ENCODE results near the gene TLNRD1. TPM values are rescaled to one million over a fixed set of nuclear protein-coding genes. Genes with fewer than 3 reads are reported as not detected.

The TLNRD1 gene
- total RNA-seq, 1 donor from 2014 or later: 20.8 TPM

DNA sequence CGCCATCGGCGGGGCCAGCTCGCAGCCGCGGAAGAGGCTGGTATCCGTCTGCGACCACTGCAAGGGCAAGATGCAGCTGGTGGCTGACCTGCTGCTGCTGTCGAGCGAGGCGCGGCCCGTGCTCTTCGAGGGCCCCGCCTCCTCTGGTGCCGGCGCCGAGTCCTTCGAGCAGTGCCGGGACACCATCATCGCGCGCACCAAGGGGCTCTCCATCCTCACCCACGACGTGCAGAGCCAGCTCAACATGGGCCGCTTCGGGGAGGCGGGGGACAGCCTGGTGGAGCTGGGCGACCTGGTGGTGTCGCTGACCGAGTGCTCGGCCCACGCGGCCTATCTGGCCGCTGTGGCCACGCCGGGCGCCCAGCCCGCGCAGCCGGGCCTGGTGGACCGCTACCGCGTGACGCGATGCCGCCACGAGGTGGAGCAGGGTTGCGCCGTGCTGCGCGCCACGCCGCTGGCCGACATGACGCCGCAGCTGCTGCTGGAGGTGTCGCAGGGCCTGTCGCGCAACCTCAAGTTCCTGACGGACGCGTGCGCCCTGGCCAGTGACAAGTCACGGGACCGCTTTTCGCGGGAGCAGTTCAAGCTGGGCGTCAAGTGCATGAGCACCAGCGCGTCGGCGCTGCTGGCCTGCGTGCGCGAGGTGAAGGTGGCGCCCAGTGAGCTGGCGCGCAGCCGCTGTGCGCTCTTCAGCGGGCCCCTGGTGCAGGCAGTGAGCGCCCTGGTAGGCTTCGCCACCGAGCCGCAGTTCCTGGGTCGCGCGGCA, 1.8 kb downstream of the TLNRD1 start:
- DNase-seq: peak; percentile 69

DNA sequence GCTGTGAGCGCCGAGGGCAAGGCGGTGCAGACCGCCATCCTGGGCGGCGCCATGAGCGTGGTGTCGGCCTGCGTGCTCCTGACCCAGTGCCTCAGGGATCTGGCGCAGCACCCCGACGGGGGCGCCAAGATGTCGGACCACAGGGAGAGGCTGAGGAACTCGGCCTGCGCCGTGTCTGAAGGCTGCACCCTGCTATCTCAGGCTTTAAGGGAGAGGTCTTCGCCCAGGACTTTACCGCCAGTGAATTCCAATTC, 2.3 kb downstream of the TLNRD1 start:
- no peak for DNase-seq

DNA sequence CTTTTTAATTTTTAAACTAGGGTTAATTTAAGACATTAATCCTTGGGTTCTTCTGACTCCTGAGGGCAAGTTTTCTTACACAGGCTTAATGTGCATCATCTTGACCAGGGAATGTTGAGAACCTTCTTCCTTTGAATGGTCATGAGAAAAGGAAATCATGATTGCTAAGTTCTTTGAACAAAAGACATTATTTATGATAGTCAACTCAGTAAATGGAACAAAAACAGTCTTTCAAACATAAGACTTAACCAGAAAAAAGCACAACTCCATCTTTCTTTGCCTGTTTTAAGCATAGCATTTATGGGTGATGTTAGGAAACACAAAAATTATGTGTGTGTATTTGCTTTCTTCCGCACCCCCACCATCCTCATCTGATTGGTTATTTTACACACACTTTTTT, 5.4 kb downstream of the TLNRD1 start:
- no peak for DNase-seq

DNA sequence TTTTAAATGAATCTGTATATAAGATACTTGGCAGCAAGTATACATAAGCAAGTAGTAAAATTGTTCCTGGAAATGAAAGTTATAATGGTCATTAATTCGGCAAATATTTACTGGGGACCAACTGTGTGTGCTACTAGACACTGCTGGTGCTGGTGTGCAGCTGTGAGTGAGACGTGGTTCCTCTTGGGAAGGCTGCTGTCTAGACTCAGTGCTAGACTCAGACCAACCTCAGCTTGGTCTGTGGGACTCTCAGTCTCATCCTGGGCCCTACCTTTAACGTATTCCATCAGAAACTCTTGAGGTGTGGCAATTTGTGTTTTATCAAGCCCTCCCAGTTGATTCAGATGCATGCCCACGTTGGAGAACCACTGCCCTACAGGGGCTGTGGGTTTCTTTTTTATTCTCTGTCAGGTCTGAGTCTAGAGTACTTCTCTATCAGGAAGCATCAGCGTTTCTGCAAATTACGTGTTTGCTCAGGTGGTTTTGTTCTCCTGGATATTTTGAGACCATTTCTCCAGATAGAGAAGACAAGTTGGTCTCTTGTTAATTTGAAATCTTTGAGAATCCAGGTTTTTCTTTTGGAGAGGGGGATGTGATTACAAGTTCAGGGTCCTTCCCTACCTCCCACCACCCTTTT, 6.8 kb downstream of the TLNRD1 start:
- DNase-seq: no peak

DNA sequence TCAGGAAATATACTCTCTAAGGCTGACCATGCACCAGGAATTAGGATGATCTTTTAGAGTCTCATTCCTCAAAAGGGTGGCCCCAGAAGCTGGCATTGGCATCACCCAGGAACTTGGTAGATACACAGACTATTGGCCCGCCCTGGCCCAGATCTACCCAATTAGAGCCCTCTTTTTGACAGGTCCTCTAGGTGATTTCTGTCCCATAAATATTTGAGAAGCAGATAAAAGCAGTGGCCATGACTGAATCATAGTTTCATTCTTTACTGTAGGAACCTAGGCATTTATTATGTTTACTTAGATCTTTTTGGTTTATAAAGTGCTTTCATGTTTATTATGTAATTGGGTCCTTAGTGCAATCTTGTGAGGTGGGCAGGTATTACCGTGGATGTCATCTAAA, 7.6 kb downstream of the TLNRD1 start:
- DNase-seq: no peak

DNA sequence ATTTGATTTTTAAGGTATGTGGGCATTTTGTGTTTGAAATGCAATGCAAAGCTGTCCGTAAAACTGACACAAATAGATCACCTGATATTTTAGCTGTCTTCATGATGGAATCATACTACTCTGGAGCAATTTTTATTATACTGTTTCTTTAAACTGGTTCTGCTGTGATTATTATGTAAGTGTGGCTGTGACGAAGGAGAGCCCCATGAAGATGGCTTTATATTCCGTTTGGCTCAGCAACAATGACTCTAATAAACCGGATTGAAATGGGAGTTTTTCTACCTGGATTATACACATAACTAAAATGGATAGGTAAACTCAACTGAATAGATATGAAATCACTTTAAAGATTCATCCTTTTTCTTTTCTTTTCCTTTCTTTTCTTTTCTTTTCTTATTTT, 9.4 kb downstream of the TLNRD1 start:
- DNase-seq: no peak

DNA sequence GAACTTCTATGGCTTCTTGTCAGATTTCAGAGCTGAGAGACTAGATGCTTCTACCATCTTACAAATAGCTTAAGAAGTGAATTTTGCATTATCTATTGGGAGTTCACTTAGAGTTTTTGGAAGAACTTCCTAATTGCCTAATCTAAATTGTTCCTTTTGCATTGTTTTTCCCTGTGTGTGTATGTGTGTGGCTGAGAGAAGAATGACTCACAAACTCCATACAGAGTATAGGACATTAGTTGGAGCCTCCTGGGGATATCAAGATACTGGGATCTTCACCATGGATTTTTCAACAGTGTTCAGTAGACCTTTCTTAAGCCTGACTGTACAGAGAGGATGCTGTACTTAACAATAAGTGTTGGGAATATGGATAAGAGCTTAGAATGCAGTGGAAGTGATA, 10.9 kb downstream of the TLNRD1 start:
- DNase-seq: peak; percentile 27

DNA sequence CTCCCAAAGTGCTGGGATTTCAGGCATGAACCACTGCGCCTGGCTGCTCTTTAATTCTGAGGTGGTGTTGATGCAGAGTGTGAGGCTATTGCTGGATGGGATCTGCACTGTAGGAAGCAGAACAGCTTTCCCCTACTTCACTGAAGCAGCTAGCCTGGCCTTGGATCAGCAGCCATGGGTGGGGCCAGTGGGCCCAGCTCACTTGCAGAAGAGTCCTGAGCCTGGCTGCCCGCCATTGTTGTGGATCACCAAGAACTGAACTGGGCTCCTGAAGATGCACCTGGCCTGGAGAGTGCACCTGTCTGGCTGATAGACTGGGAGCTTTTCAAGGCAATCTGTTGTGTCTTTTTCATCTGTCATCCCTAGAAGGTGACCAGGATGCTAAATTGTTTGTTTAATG, 11.9 kb downstream of the TLNRD1 start:
- DNase-seq: no peak

DNA sequence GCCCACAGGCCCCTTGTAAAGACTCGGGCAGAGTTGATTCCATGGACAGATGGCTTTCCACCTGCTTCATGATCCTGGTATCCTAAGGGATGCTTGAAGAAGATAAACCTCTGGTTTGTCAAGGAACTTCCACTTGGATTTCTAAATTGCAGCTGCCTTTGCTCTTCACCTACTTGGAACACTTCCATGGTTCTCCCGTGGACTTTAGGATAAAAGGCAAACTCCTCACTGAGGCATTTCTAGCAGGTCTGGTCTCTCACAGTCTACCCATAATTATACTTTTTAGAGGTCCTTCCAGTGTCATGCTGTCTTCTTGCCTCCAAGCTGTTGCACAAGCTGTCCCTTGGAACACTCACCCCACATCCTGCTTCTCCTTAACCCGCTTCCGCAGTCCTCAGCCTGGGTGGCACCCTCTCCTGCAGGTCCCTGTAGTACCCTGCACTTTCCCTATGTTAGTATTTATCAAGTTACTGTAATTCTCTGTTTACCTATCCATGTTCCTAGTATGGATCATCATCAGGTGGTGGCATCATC, 12.7 kb downstream of the TLNRD1 start:
- no peak for DNase-seq

DNA sequence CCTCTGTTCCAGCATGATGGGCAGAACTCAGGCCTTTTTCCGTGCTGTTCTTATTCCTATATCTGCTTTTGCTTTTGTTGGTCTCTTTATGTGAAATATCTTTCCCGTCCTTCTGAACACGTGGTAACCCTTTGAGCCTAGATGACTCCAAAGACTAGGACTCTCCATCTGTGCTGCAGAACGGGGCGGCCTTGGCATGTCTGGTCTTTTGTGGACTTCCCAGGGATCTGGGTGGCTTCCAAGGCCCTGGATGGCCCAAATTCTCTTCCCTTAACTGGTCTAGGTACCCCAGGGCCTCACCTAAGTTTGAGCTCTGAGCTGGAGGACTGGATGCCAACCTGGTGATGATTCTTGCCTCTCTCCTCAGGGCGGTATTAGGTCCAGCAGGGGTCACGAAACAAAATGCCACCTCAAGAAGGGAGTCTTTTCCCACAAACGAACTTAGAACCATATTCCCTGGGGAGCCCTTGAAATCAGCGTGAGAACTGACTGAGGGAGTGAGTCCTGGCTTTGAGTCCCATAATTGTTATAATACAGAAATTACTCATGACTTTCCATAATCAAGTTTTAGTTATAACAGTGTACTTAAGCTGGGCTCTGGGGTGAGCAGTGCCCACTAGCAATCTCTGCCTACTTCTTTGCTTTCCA, 13.8 kb downstream of the TLNRD1 start:
- no peak for DNase-seq

DNA sequence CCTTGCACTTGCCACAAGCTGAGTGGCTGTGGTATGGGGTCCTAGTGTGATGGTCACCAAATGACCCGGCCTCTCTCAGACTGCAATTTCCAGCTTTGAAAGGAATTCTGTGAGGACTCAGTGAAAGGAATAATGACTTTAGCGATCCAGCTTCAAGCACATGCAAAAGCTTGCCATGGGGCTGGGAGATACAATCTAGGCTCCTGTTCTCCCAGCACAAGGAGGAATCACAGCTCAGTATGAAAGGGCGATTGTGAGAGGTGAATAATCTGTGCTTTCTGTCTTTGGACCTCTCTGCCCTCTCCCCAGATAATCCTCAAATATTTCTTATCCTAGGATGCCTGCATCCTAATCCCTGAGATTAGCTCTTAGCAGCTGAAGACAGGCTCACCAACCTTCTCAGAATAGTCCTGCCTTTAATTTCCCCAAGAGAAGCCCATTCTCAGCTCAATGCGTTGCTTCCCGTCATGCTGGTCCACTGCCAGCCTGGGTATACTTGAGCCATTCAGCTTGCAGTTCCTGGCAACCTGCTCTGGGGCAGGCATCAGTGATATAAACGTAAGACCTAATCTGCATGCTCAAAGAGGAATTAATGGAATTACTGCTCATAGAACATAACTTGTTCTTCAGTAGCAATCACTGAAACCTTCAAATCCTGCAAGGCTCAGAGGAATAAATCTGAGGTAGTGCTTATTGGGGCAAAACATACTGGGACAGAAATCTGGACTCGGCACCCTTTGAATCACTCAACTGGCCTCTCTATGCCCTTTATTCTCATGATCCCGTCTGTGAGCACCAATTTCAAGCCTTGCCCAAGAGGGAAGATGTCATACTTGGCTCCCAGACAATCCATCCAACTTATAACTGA, 15.1 kb downstream of the TLNRD1 start:
- DNase-seq: no peak

DNA sequence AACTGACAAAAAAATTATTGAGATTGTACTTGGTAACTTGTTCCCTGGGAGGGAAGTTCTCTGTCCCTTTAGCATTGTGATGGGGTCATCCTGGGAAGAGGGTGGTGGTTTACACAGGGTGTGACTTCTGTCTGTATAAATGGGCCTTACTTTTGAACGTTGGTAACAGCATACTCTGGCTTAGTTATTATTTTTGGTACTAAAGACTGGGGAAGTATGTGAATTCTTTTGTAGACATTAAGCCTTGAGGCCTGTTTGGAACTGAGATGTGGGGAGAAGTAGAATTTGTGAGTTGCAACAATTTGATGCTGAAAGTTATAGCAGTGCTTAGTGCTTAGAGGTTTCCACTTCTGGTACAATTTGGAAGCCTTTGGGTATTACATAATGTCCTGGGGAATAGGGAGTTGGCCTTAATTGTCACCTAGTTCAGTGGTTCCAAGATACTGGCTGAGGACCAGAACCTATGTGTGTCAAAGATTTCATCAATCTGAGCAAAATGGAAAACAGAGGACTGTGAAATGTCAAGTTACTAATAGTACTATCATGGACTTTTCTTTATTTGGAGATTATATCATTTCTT, 15.9 kb downstream of the TLNRD1 start:
- DNase-seq: no peak

DNA sequence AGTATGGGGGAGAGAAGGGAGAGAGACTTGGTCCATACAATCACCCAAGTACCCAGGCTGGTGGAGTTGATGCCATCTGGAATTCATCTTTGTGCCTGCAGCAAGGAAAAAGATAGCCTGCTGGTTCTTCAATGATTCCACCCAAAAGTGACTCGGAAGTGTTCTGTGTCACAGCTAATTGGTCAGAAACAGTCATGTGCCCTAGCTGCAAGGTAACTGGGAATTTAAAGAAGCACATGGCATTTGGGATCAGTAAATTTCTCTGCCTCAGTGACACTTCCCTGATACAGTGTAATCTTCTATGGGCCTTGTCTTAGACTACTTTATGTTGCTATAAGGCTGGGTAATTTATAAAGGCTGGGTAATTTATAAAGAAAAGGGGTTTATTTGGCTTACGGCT, 17.5 kb downstream of the TLNRD1 start:
- DNase-seq: no peak

DNA sequence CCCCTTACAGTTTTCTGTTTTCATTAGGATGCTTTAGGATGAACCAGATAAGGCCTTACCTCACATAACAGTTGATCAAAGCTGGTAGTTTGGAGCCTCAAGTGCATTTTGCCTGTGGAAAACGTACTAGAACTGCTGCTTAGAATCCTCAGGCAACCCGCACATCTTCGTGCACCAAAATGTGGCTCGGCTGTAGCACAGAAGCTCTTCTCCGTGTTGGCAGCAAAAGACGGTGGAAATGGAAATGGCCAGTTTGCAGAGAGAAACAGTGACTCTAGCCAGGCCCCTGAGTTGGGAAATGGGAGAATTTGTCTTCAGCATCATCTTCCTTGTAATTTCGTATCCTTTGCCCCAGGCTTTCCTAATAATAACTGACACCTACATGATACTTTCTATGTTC, 20.6 kb downstream of the TLNRD1 start:
- no peak for DNase-seq

DNA sequence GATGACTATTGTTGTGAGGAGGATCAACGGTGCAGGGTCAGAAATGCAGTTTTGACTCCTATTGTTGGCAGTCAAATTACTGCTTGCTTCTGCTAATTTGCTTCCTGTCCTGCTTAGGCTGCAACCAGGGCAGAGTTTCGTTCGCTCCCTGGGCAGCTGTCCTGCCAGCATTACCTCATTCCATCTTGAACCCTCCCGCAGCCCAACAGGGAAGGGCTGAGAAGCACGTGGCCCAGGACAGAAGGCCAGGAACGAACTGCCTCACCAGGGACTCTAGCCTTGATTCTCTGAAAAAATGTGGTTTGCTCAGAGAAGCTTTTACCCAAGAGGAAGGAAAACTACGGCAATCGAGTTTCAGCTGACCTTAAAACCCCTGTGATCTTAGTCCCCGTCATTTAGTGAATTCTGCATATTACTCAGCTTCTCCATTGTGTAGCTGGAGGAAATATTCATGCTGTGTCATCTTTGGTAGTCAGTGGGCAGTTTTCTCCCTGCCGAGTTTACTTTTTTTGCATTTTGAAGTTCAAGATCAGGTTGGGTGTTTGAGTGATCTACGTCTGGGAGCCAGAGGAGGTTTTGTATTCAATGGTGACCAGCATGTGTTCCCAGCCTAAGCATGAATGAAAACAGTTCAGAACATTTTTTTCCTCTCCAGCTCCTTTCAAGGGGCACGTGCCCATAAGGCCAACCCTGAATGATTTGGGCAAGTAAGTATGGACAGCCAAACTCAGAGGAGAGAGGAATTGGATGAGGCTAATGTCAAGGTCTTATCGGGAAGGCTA, 23.0 kb downstream of the TLNRD1 start:
- DNase-seq: peak; percentile 93

DNA sequence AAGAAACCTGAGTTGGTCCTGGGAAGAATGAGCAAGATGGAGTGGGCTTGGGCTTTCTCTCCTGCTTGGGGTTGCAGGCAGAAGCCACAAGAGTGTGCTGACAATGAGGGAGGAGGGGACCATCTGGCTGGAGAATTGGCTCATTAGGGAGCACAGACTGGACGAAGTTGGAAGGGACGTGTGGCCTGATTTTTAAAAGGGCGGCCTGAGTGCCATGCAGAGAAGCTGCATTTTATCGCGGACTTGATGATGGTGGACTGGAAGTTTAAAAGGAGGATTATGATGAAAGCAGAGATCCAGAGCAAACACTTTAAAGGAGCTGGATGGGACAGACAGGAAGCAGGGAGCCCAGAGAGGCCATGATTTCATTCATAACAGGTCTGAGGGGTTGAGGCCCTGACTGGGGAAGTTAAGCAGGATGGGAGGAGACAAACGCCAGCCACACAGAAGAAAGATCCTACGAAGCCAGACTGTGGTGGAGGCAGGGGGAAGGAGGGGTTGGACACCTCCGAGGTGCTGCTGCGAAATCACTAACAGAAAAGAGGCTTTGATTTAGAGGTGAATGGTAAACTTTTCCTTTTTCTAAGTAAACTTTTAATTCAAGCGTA, 23.6 kb downstream of the TLNRD1 start:
- DNase-seq: peak; percentile 26

DNA sequence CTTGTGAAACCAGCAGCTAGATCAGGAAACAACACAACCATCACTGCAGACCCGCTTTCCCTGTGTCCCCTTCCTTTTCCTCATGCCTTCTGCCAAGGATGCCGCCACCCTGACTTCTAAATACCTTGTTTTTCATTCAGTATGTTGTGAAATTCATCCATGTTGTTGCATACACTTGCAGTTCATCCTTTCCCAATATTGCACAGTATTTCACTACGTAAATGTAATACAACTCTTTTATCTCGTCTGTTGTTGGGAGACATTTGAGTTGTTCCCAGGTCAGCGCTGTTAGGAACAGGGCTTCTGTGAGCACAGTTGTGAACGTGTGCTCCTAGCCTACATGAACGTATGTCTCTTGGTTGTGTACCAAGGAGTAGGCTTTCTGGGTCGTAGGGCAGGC, 24.2 kb downstream of the TLNRD1 start:
- DNase-seq: no peak

DNA sequence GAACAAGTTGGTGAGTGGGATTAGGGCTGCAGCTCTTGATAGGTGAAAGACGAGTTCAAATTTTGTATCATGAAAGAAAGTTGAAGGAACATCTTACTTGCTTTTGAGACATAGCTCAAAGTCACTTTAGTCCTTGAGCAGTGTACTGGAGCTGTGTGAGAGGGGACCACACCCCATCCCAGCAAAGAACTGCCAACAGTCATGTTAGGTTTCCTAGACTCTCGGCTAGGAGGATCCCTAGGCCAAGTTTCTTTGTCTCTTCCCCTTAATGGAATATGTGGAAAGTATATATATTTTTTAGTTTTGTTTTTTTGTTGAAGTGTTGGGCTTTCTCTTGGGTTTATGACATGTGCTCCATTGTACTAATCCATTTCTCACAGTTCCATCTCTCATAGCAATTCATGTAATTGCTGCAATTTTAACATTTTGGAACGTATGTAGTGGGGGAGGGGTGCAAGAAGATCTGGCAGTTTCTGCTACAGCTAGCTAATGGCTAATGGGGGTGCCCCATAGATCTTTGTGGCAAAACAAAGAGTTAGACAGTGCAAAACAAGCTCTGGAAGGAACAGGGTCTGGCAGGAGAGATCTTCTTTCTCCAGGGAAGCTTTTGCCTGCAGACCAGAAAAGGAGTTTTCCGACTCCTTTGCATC, 25.1 kb downstream of the TLNRD1 start:
- DNase-seq: no peak

DNA sequence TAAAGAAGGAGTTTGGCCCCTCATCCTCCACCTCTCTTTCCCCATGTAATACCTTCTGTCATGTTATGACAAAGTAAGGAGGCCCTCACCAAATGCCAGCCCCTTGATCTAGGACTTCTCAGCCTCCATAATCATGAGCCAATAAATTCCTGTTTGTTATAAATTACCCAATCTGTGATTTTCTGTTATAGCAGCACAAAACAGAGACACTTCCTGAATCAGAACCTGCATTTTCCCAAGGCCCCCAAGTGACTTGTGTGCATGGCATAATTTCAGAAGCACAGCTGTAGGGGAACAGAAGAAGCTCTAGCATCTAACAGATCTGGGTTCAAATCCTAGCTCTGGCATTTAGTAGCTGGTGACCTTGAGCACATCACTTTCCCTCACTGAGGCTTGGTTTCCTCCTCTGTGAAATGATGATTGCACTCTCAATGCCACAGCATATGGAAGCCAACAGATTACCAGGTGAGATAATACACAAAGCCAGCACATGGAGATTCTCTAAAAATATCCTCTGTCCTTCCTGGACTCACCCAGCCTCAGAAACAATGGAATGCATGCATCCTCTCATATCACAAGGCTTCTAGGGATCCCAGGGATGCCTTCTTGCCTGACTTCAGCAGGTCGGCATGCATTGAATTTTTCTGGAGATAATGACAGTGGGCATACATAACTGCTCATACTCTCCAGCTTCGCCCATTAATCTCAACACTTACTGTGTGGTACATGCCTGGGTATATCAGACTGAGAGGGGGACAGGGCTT, 26.3 kb downstream of the TLNRD1 start:
- no peak for DNase-seq
